GM04504 (cell line): Measurements from ENCODE around the gene CASP2.
"Not testable (repeated sequence)": the region's sequence is repeated elsewhere in the genome, so short reads cannot be mapped to it uniquely, and the experiment has no call there.

Source experiments
- DNase-seq: peaks from one replicate; pipeline ENCODE4 v3.0.0-alpha.2; 2012; ENCODE audit warnings: low read depth

The CASP2 gene

DNA sequence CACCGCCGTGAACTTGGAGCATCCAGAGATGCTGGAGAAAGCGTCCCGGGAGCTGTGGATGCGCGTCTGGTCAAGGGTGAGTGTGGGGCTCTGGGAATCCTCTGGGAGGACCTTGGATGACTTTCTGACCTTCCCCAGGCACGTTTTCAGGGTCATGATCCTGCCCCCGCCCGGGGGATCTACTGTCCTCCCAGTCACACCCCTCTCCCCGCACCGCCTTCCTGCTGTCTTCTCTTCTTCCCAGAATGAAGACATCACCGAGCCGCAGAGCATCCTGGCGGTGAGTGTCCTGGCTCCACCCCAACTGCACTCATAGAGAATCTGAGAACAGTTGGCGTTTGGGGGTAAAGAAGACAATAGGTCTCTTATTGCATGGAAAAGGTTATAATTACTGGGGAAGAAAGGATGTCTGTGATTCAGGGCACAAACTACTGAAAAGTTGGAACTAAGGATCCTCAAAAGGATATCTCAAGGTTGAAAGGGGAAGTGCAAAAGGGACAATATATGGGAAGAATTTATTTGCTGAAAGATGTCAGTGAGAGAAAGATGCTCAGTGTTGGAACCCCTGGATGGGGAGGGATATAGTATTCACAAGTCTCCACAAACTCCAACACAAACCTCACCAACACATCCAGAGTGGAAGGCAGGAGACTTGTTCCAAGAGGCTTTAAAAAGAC lies 23.0 kb upstream of the CASP2 start:
- DNase-seq, result no peak

DNA sequence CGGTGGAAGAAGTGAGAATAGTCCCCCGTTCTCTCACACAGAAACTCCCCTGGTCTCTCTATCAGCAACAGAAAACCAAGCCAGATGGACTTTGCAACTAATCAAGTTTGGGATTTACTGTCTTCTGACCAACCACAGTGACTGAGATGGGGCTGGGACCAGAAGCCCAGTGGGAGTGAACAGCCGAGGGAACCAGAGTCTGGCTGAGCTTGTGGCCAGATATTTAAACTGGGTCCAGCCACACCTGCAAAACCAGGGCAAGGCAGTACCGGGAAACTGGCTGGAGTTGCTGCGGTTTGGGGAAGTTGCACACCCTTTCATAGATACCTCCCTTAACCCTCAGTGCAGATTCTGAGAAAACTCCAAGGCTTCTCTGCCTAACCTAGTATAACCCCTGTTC lies 18.9 kb upstream of the CASP2 start:
- no peak for DNase-seq

DNA sequence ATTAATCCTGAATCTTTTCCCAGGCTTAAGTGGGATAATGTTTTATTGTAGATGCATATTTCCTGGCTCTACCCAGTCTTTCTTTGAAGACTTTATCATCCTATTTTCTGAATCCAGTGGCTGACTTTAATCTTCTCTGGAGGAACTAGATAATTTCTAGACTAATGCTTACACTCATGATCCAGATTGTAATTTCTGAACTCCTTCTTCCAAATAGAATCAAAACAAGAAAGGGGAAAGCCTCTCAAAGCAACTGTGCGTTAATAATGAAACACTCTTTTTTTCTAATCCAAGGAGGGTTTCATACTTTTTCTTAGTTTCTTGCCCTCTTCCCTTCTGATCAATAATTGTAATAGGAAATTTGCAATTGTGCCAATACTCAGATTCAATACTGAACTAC lies 16.9 kb upstream of the CASP2 start:
- DNase-seq, result no peak

DNA sequence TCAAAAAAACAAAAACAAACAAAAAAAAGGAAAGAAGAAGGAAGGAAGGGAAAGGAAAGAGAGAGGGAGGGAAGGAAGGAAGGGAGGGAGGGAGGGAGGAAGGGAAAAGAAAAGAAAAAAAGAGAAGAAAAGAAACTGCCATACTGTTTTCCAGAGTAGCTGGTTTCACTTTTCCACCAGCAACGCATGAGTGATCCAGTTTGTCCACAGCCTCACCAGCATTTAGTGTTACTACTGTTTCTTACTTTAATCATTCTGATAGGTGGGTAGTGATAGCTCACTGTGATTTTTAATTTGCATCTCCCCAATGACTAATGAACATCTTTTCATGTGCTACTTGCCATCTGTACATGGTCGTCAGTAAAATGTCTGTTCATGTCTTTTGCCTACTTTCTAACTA lies 15.3 kb upstream of the CASP2 start:
- no peak for DNase-seq

DNA sequence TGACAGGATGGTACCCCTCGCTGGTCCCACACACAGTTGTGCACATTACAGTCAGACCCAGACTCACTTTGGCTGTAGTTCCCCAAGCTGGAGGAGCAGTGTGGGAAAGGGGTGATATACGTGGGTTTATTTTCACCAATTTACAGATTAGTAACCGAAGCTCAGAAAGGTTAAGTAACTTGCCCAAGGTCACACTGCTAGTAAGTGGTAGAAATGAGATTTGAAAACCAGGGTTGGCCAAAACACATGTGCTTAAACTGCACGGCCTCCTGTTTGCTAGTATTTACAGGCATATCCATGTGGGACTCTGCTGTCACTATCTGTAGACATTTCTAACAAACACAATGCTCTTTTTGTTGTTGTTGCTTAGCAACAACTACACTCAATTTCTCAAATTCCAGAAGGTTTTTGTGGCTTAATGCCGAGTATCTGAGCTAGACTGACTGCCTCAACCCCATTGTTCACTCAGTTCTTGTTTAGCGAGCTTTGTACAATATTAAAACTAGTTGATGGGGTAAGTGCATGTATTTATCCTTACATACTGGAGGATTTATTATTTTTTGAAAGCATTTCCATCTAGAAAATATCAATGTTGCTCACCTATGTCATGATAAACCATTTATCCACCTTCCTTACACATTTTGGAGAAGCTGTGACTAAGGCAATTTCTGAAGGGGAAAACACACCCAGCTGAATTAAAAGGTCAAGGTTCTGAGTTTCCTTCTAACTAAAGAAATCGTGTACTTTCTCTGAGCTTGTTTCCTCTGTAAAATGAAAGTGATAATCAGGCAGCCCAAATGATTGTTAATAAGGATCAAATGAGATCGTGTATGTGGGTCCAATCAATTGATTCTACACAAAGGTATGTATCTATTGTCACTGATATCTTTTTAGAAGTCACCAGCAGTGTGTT lies 8.7 kb upstream of the CASP2 start:
- DNase-seq, result peak; percentile 48

DNA sequence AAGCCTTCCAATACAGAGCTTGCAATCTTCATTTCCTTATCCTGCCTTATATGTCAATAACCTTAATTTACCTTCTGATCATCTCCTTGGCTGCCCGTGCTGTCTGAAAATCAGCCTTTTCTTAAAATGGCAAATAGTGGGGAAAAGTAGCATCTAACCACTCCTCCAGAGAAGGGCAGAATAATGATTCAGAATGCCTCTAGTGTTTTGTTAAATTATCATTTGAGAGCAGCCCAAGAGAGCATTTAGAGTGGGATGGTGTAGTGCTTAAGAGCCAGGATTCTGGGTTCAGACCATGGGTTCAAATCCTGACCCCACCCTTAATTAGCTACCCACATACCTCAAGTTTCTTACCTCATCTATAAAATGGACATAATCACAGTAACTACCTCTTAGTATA lies 8.0 kb upstream of the CASP2 start:
- no peak for DNase-seq

DNA sequence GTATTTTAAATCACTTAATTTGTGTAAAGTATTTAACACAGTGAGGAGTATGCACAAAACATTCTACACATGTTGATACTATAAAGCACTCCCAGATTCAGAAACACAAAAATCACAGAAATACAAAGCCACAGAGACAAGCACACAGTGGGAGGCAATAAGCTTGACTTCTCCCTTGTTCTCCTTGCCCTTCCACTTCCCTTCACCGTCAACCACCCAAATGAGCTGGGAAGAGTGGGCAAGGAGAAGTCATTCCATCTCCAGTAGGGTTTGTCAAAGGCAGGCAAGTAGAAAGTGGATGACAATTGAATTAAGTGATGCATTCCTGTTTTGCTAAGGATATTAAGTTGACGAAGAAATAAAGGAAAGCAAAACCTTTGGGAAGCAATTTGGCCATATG lies 7.6 kb upstream of the CASP2 start:
- DNase-seq, result no peak

DNA sequence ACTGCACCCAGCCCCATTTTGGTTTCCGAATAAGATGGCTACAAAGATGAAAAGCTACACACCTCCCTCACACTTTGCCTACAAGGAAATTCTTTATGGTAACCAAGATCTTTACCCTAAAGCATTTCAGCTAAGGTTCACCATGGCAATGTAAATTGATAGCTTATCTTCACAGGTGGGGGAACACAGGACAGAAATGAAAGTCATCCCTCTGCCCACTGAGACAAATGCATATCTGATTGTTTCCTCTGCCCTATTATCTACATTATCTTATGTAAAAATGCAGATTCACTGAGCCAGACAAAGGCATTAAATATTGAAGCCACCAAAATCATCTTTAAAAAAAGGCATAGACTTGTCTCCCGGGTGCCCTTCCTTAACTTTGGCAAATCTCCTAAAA lies 6.6 kb upstream of the CASP2 start:
- DNase-seq, result no peak

DNA sequence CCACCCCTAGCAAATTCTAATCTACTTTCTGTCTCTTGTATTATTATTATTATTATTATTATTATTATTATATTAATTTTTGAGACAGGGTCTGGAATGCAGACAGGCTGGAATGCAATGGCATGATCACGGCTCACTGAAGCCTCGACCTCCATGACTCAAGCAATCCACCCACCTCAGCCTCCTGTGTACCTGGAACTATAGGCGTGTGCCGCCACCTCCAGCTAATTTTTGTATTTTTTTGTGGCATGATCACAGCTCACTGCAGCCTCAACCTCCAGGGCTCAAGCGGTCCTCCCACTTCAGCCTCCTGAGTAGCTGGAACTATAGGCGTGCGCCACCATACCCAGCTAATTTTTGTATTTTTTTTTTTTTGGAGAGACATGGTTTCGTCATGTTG lies 6.0 kb upstream of the CASP2 start:
- no peak for DNase-seq

DNA sequence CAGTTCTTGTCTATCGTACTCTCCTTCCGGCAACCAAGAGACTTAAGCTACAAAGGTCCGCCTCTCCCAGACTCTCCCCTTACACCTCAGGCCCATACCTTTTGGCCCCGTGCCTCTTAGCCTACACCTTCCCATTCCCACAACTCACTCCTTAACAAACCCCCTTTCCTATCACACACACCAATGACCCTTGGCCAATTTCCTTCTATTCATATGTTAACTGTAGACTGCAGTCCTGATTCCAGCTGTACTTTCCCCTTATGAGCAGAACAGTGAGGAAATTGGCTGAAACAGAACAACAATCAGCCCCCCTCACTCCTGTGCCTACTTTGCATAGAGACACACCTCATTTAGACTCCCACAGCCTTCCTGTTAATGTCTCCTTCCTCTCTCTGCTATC lies 4.8 kb upstream of the CASP2 start:
- DNase-seq, result no peak

DNA sequence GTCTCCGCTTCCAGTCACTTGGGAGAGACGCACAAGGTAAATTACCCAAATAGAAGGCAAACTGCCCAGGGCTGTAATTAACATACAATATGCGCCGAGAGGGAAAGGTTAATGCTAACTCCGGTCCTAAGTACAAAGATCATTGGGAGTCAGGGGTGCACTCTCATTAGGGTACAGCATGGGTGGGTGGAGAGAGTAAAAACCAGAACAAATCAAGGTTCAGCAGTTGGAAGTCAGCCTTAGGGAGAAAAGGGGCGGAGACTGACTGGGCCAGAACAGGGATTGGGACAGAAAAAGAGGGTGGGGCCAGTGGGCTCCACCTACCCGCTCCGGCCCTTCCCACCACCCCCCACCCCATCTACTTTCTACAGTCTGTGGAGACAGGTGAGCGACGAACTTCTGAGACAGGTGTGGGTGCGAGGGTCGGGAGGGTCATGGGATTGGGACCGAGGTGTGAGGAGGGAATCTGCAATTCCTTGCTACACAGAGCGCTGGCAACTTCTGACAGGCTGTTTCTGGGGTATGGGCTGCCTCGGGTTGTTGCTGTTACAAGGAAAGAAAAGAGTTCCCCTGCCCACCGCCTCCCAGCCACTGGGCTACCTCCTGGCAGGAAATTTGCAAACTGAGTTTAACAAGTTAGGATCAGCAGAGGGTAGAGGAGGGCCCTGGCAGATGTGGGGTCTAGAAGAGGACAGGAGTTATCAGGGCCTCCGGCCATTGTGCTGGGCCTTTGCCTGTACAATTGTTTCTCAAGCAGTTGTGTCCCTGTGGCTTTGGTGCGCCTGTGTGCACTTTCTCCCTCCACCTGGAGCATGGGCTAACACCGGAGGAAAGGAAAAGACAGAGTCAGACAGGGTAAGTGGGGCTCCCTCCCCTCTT lies 3.3 kb upstream of the CASP2 start, which contains the start of gene TMEM139:
Gene TMEM139, plus strand, starts transcription at position 368 of the 879 bp plus-strand sequence. CDS start 1,000 bp downstream, outside the sequence.
- no peak for DNase-seq

DNA sequence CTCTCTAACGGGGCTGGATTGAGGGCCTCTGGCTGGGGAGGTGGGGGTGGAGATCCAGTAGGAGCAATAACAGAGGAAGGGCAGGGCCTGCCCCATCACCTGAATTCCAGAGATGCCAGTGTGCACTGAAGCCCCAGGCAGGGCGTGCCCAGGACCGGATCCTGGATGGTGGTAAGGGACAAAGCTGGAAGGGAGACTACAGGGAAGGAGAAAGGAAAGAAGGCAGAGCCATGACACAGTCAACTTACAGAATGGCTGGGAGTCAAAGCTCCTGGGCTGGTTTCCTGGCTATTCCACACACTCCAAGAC lies 2.7 kb upstream of the CASP2 start:
- DNase-seq, result no peak

DNA sequence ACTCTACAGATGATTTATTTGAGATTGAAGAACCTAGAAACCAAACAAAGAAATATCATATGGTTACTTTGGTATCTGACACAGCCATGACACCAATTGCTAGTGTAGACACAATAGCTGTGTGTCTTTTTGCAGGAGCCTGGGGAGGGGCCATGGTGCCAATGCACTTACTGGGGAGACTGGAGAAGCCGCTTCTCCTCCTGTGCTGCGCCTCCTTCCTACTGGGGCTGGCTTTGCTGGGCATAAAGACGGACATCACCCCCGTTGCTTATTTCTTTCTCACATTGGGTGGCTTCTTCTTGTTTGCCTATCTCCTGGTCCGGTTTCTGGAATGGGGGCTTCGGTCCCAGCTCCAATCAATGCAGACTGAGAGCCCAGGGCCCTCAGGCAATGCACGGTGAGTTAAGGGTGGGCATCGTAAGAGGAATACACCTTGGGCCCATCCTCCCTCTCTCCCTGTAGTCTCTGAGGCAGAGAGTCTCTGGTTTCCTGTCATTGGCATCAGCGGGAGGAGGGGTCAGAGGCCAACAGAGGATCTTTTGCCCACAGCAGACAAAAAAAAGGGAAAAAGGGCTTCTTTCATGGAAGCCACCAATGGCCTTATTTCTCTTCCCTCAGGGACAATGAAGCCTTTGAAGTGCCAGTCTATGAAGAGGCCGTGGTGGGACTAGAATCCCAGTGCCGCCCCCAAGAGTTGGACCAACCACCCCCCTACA lies 2.2 kb upstream of the CASP2 start:
- DNase-seq, result no peak

DNA sequence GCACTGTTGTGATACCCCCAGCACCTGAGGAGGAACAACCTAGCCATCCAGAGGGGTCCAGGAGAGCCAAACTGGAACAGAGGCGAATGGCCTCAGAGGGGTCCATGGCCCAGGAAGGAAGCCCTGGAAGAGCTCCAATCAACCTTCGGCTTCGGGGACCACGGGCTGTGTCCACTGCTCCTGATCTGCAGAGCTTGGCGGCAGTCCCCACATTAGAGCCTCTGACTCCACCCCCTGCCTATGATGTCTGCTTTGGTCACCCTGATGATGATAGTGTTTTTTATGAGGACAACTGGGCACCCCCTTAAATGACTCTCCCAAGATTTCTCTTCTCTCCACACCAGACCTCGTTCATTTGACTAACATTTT lies 1.6 kb upstream of the CASP2 start:
- DNase-seq, result no peak

DNA sequence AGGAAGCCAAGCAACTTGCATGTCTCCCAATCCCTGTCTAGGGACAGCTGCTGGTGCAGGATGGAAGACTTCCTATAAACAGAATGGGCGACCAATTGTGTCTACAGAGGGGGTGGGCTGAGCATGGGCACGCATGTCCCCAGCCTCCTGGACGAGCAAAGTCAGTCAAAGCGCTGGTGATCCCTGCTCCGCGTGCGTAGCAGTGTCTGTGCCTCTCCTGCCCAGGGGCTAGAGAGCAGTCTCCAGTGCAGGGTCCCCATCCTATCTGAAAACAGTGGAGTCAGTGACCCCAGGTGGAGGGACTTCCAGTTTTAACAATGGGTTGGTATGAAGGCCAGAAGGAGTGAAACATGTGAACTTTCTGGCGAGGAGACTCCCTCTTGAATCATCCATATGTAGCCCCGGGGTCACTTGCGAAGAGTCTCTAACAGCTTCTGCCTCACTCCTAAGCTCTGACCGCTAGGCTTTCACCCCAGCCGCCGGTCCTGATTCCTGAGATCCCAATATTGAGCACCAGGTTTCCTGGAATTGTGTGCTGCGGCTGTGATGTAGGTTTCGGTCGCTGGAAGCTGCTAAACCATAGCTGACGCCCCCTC lies 714 bp upstream of the CASP2 start:
- DNase-seq, result no peak

DNA sequence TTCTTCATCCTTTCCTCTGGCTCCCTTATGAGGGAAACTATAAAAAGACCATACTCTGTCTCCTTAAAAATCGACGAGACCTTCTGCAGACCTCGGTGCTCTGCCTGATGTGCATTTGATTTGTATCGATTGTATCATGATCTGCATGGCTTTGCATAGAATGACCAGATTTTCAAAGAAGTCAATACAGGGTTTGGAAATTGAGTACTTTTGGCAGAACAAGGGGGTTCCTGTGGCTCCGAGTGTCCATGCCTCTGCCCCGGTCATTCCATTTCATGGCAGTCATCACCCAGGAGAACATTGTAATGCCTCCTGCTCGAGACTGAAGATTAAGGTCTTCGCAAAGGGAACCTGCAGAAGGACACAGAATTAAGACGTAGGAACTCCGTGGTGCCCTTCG lies 685 bp downstream of the CASP2 start:
- no peak for DNase-seq

DNA sequence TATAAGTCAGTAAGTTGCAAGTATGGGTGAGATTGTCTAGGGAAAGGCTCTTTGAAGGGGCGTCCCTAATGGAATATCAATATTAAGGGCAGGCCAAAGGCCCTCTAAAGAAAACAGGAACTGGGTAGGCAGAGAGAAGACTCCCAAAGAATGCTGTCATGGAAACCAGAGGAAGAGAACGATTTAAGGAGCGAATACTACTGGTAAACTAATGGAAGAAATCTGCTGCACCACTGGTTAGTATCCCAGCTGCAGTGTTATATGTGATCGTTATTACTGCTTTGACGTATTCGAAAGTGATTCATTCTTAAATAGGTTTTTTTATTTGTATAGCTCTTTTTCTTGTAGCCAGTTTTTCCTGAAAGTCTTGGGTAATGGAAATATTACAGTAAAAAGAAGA lies 1.3 kb downstream of the CASP2 start:
- DNase-seq, result no peak

DNA sequence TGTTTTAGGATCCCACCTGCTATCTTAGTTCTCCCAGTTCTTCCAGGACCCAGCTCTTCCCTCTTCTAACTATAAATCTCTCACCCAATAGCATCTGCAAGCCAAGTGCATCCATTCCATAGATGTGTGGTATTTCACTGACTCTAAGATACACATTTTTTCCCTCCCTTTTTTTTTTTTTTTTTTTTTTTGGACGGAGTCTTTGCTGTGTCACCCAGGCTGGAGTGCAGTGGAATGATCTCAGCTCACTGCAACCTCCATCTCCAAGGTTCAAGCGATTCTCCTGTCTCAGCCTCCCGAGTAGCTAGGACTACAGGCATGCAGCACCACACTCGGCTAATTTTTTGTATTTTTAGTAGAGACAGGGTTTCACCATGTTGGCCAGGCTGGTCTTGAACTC lies 1.7 kb downstream of the CASP2 start:
- not testable (repeated sequence) for DNase-seq

DNA sequence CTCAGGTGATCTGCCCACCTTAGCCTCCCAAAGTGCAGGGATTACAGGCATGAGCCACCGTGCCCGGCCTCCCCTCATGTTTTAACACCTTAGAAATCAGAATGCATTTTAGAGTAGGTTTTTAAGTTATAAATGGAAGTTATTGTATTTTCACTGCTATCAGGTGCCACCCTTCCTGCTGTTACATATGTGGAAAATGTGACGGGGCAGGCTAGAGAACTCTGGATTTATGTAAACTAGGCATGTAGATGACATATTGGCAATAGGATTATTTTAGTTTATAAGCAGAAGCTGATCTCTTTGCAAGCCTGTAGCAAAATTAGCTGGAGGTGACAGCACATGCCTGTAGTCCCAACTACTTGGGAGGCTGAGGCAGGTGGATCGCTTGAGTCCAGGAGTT lies 2.1 kb downstream of the CASP2 start:
- DNase-seq, result no peak

DNA sequence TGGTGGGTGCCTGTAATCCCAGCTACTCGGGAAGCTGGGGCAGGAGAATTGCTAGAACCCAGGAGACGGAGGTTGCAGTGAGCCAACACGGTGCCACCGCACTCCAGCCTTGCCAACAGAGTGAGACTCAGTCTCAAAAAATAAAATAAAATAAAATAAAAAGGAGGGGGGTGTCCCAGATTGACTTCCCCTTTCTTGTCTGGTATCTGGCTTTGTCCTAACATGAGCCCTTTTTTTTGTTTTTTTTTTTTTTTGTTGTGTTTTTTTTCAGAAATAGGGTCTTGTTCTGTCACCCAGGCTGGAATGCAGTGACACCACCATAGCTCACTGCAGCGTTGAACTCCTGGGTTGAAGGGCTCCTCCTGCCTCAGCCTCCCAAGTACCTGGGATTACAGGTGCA lies 4.7 kb downstream of the CASP2 start:
- DNase-seq, result no peak

DNA sequence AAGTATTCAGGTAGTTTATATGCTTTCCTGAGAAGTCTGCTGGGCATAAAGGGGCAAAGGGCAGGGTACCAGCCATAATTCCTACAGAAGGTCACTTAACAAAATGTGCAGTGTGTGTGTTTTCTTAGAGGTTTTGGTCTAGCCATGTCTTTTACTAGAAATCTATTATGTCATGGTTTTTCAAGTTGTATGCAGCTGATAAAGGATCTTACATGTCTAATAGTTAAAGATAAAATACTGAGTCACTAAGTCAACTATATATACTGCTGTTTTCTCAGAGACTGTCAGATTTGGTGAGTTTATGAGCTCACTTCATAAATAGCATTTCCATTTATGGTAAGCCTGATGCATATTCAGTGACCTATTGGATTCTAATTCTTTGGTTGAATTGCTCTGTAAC lies 7.7 kb downstream of the CASP2 start:
- no peak for DNase-seq

DNA sequence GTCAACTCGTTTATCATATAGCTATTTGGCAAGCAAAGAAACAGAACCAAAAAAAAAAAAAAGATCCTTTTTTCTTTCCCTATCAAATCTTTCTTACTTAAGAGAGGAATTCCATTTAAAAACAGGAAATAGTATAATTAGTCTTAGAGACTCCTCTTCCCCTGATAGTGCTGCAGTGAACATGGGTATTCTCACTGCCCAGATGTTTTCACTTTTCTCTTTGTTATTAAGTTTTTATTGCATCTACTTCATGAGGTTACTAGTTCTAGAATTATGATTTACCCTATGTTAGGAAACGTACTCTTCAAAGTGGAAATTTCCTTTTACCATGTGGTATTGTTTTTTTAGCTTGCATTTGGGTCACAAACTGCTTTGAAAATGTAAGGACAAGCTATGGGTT lies 8.5 kb downstream of the CASP2 start:
- DNase-seq, result no peak
